ENCODE results near the gene PLCG1. TPM values are rescaled to one million over a fixed set of nuclear protein-coding genes. Genes with fewer than 3 reads are reported as not detected.

Gene PLCG1
- total RNA-seq, 1 donor from 2014 or later, result 61.1 TPM

- ATAC-seq (ENCODE audit: low read depth), result no peak
- intact Hi-C loops (cut with micrococcal nuclease), result no loop called here
- H3K9me3 Mint-ChIP-seq, result no peaks in the 10 kb centered on the region
- no peak for TF ChIP-seq CTCF (IDR thresholded peaks at IDR 0.05)
- H3K27ac Mint-ChIP-seq, result no peak overlapping the region
- H3K27me3 Mint-ChIP-seq, result no peaks in the 10 kb centered on the region
- no peak for DNase-seq
- peaks cover 56% of the 10 kb centered on the region for H3K4me1 Mint-ChIP-seq
- ChIA-PET CTCF (no interaction called here), POLR2A (interaction anchor here (0.6 kb wide), 1 partner anchor 176 kb away, joined by 6 read pairs; no protein-coding TSS in a partner anchor)
- H3K36me3 Mint-ChIP-seq (ENCODE audit: low read depth), result no peaks in the 10 kb centered on the region
- H3K4me3 Mint-ChIP-seq, result no peak overlapping the region
These were observed 11.6 kb downstream of the PLCG1 start for GRCh38 chr20:41148942-41149341.

GRCh38 chr20:41150664-41151063 lies 13.3 kb downstream of the PLCG1 start:
- no peaks in the 10 kb centered on the region for H3K27me3 Mint-ChIP-seq
- DNase-seq, result no peak

GRCh38 chr20:41151134-41151869 lies 14.0 kb downstream of the PLCG1 start:
- no peak for TF ChIP-seq CTCF (IDR thresholded peaks at IDR 0.05)
- Mint-ChIP-seq H3K27ac (no peak overlapping the region), H3K9me3 (no peaks in the 10 kb centered on the region), H3K4me1 (peaks cover 61% of the 10 kb centered on the region), H3K4me3 (no peak overlapping the region), H3K27me3 (no peaks in the 10 kb centered on the region), H3K36me3 (ENCODE audit: low read depth) (no peaks in the 10 kb centered on the region)
- POLR2A ChIA-PET, result interaction anchor here (0.9 to 1.5 kb wide), 4 partner anchors 9 to 155 kb away, joined by 3 to 4 read pairs (median 3); no protein-coding TSS in a partner anchor
- intact Hi-C loops (cut with micrococcal nuclease), result no loop called here
- DNase-seq (no peak), ATAC-seq (ENCODE audit: low read depth) (no peak)
- CTCF ChIA-PET, result interaction anchor here (1.4 kb wide), 1 partner anchor 16 kb away, joined by 7 read pairs; no protein-coding TSS in a partner anchor

More at GRCh38 chr20:41150664-41151063, 13.3 kb downstream of the PLCG1 start:
- intact Hi-C loops (cut with micrococcal nuclease), result no loop called here
- Mint-ChIP-seq H3K4me1 (peaks cover 64% of the 10 kb centered on the region), H3K4me3 (no peak overlapping the region), H3K36me3 (ENCODE audit: low read depth) (no peaks in the 10 kb centered on the region), H3K27ac (peak overlapping the region; percentile 66), H3K9me3 (no peaks in the 10 kb centered on the region)
- TF ChIP-seq CTCF (IDR thresholded peaks at IDR 0.05), result no peak
- POLR2A ChIA-PET, result interaction anchor here (0.9 to 1.3 kb wide), 2 partner anchors 10 to 155 kb away, joined by 3 to 4 read pairs; no protein-coding TSS in a partner anchor
- CTCF ChIA-PET, result interaction anchor here (0.8 to 1.4 kb wide), 2 partner anchors 15 kb away, joined by 3 to 7 read pairs; no protein-coding TSS in a partner anchor
- ATAC-seq (ENCODE audit: low read depth), result peak; percentile 34

GRCh38 chr20:41152108-41152757 lies 14.9 kb downstream of the PLCG1 start:
- Mint-ChIP-seq H3K4me3 (no peak overlapping the region), H3K36me3 (ENCODE audit: low read depth) (no peaks in the 10 kb centered on the region), H3K27me3 (no peaks in the 10 kb centered on the region), H3K9me3 (no peaks in the 10 kb centered on the region), H3K4me1 (peaks cover 62% of the 10 kb centered on the region), H3K27ac (peak overlapping the region; percentile 51)
- DNase-seq (no peak), ATAC-seq (ENCODE audit: low read depth) (no peak)
- no peak for TF ChIP-seq CTCF (IDR thresholded peaks at IDR 0.05)
- ChIA-PET CTCF (interaction anchor here (1.4 to 1.8 kb wide), 2 partner anchors 16 to 21 kb away, joined by 7 read pairs; no protein-coding TSS in a partner anchor), POLR2A (interaction anchor here (0.9 to 1.5 kb wide), 3 partner anchors 10 to 17 kb away, joined by 3 read pairs; no protein-coding TSS in a partner anchor)
- intact Hi-C loops (cut with micrococcal nuclease), result no loop called here

Measured in activated B cell treated with CpG ODN at 0.5 μM for 24 hours (primary cell).